ENCODE data around the gene TUBA4B.

Gene TUBA4B

GRCh38 chr2:219282943-219283581 lies 30.0 kb downstream of the TUBA4B start:
- TF ChIP-seq CTCF (IDR thresholded peaks at IDR 0.05) = no peak

- no peak for TF ChIP-seq CTCF (IDR thresholded peaks at IDR 0.05)
Observed at GRCh38 chr2:219284501-219285372, 31.7 kb downstream of the TUBA4B start.

DNA sequence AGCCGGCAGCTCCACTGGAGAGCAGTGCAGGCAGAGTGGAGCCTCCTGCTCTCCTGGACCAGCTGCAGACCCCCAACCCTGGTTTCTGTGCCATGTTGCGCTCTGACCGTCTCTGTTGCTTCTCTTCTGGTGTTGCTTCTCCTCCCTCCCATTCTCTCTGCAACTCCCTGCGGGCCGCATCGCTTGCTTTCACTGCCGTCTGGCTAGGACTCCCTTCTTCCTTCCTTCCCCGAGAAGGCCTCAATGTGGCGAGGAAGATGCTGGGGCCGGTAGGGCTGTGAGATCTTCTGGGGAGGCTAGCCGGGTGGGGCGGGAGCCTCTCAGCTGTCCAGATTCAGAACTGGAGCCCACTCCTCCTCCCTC lies 32.3 kb downstream of the TUBA4B start:
- no peak for TF ChIP-seq CTCF (IDR thresholded peaks at IDR 0.05)

DNA sequence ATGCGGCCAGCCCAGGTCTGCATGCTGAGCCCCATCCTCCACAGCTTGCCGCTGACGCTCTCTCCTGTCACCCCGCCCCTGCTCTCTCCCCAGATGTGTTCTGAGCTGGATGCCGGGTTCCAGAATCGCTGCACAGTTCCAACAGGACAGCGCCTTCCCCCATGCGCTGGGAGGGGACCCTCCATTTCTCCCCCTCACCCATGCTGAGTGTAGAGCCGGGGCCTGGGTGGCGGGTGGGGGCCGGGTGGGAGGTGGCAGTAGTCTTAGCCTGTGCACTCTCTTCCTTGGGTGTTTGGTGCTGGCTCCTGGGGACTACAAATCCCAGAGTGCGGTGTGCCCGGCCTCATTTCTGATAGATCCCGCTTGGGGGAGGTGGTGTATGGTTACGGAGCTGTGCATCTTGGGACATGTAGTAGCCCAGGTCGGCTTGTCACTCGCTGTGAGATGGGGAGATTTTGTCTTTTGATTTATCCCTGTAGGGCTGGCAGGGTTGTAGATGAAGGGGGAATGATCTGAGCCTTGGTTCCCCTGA lies 32.9 kb downstream of the TUBA4B start:
- TF ChIP-seq CTCF (IDR thresholded peaks at IDR 0.05) = no peak

- TF ChIP-seq CTCF (IDR thresholded peaks at IDR 0.05) = no peak
Observed at GRCh38 chr2:219286436-219287115, 33.5 kb downstream of the TUBA4B start.

DNA sequence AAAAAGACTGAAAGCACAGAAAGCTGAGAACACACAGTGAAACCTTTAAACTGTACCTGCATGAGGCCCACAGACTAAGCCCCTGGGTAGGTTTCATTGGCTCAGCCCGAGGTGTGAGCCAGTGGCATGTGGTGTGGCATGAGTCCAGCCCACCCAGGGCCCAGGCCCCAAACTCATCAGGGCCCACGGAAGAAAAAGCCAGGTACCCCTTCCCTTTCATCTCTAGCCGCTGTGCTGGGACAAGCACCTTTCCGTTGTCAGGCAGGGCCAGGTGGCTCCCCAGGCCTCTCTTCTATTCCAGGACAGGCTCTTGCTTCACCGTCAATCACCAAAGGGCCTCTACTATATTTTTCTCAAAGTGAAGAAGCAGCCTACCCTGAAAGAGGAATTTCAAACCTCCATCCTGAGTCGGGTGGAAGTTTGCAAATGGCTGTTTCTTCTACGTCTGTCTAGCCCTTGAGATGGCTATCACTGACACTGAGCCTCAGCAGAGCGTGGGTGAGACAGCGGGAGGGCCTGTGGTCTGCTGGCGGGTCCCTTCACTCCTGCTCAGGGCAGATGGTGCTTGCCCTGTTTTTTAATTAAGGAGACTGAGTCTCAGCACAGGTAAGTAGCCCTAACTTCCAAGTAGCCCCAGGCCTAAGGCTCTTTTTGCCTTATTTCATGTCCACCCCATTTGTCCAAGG lies 34.7 kb downstream of the TUBA4B start:
- TF ChIP-seq CTCF (IDR thresholded peaks at IDR 0.05) = no peak

GRCh38 chr2:219289195-219289536 lies 36.1 kb downstream of the TUBA4B start:
- no peak for TF ChIP-seq CTCF (IDR thresholded peaks at IDR 0.05)

Measured in LNCAP (cell line).